Activated gamma-delta T cell treated with Interleukin-2 at 50 U/mL for 16 hours (primary cell): ENCODE results near the gene HIPK4.
"Not testable (repeated sequence)": the region's sequence is repeated elsewhere in the genome, so short reads cannot be mapped to it uniquely, and the experiment has no call there.

Experiments used
- DNase-seq: peaks from one replicate; pipeline ENCODE4 v3.0.0-alpha.2; 2020

The HIPK4 gene

DNA sequence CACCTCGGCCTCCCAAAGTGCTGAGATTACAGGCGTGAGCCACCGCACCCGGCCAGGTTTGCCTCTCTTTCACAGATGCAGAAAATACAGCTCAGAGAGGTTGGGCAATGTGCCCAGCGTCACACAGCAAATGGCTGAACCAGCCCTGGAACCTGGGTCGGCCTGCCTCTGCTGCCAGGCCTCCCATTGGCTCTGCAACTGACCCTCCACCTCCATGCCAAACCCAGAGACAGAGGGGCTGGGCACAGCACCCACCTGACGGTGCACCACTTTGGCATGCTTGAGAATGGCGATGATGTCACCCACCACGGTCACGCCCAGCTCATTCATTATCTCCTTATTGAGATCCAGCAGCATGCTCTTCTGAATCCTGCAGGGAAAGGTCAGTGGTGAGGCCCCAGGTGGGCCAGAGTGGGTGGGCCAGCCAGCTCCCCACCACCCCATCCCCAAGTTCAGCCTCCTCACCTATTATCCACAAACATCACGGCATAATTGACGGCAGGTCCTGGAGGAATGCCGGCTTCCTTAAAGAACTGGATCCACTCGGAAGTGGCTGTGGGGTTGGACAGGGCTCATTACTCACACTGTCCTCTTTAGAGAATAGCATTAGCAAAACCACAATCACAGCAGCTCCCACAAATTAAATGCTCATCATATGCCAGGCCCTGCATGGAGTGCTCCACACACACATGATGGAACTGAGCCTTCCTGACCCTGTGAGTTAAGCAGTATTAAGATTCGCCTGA lies 54.0 kb downstream of the HIPK4 start:
- no peak for DNase-seq

- DNase-seq, result no peak
Observed at GRCh38 chr19:40335101-40335500, 54.9 kb downstream of the HIPK4 start.

DNA sequence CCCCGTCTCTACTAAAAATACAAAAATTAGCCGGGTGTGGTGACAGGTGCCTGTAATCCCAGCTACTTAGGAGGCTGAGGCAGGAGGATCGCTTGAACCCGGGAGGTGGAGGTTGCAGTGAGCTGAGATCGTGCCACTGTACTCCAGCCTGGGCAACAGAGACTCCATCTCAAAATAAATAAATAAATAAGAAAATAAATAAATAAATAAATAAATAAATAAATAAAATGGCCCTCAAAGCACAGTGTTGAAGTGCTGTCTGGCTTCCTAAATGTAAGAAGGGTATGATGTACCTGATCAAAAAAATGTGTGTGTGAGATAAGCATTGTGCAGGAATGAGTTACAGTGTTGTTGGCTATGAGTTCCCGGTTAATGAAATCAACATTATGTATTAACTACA lies 56.9 kb downstream of the HIPK4 start:
- not testable (repeated sequence) for DNase-seq

- DNase-seq, result no peak
Observed at GRCh38 chr19:40332669-40333068, 57.3 kb downstream of the HIPK4 start.

- no peak for DNase-seq
Observed at GRCh38 chr19:40331052-40331451, 58.9 kb downstream of the HIPK4 start.
